ENCODE data around the gene GTF3C5. TPM values are rescaled to one million over a fixed set of nuclear protein-coding genes. Genes with fewer than 3 reads are reported as not detected.
"Not testable (repeated sequence)": the region's sequence is repeated elsewhere in the genome, so short reads cannot be mapped to it uniquely, and the experiment has no call there.

Gene GTF3C5
- total and polyA plus RNA-seq, 8 donors, result 17.4 to 68.5 (median 25.1) TPM

DNA sequence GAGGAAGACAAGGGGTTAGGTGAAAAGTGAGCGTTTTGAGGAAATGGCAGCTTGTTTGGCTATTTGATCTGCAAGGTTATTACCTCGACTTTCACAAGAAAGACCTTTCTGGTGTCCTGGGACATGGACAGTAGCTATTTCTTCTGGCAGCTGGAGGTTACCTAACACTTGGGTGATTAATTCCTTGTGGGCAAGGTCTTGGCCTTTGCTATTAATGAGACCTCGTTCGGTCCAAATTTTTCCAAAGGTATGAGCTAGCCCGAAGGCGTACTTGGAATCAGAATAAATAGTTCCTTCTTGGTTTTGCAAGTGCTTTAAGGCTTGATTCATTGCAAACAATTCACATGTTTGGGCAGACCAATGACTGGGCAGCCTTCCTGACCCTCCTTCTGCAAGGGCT, 4.9 kb downstream of the GTF3C5 start:
- Histone ChIP-seq H3K9me3 (no peaks in the 10 kb centered on the region), H3K27me3 (no peaks in the 10 kb centered on the region), H3K4me1 (peaks cover 9 to 15% (median 11%) of the 10 kb centered on the region in 3 donors), H3K4me3 (no peak overlapping the region), H3K36me3 (no peaks in the 10 kb centered on the region), H3K27ac (no peak overlapping the region)
- TF ChIP-seq, protein P1, sequence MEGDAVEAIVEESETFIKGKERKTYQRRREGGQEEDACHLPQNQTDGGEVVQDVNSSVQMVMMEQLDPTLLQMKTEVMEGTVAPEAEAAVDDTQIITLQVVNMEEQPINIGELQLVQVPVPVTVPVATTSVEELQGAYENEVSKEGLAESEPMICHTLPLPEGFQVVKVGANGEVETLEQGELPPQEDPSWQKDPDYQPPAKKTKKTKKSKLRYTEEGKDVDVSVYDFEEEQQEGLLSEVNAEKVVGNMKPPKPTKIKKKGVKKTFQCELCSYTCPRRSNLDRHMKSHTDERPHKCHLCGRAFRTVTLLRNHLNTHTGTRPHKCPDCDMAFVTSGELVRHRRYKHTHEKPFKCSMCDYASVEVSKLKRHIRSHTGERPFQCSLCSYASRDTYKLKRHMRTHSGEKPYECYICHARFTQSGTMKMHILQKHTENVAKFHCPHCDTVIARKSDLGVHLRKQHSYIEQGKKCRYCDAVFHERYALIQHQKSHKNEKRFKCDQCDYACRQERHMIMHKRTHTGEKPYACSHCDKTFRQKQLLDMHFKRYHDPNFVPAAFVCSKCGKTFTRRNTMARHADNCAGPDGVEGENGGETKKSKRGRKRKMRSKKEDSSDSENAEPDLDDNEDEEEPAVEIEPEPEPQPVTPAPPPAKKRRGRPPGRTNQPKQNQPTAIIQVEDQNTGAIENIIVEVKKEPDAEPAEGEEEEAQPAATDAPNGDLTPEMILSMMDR (IDR thresholded peaks at IDR 0.05), result no peak
- 59 to 72% methylated on average over 6 of the region's 6 CpGs for WGBS, 2 donors
- ATAC-seq, result no peak
- intact Hi-C loops (cut with DNase I), result no loop called here
- no peak for DNase-seq
- FAIRE-seq, result no peak

DNA sequence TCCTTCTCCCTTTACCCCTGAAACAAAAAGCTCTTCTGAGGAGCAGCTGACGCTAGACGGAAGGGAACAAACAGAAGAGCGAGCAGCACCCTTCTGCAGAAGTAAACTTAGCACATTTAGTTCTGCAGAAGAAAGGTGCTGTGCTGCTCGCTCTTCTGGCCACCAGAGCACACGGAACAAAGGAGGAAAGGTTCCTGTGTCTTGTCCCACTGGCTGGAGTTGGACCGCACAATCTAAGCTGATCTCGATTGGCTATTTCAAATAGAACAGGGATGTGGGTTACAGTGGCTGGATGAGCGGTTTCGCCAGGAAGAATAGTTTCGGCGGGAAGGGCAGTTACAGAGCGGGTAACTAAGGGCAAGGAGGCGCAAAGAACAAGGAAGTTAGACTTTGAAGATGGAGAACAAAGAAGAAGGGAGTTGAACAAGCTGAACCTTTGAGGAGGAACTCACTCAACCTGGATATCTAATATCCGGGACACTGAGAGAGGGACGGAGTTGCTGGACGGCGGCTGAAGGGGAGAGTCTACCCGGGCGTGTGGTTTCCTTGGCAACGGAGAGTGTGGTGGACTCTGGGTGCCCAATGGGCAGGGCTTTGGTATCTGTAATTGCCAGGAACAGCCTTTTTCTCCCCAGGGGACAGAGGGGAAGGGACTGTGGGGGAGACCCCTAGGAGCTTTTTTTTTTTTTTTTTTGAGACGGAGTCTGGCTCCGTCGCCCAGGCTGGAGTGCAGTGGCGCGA, 7.1 kb downstream of the GTF3C5 start:
- intact Hi-C loops (cut with DNase I), result no loop called here
- DNase-seq, result peak in 1 of 6 donors; percentile 30
- ATAC-seq, result no peak
- FAIRE-seq, result no peak
- no peaks in the 10 kb centered on the region for H3K27me3 ChIP-seq
- H3K4me1 ChIP-seq, result no peaks in the 10 kb centered on the region
- TF ChIP-seq, protein P1 (IDR thresholded peaks at IDR 0.05), result no peak
- WGBS, 2 donors, result 90 to 95% methylated on average over 25 of the region's 25 CpGs
- no peaks in the 10 kb centered on the region for H3K9me3 ChIP-seq
- peaks cover 0 to 10% (median 5%) of the 10 kb centered on the region in 3 donors for H3K36me3 ChIP-seq
- no peak overlapping the region for H3K27ac ChIP-seq
- H3K4me3 ChIP-seq, result no peak overlapping the region

DNA sequence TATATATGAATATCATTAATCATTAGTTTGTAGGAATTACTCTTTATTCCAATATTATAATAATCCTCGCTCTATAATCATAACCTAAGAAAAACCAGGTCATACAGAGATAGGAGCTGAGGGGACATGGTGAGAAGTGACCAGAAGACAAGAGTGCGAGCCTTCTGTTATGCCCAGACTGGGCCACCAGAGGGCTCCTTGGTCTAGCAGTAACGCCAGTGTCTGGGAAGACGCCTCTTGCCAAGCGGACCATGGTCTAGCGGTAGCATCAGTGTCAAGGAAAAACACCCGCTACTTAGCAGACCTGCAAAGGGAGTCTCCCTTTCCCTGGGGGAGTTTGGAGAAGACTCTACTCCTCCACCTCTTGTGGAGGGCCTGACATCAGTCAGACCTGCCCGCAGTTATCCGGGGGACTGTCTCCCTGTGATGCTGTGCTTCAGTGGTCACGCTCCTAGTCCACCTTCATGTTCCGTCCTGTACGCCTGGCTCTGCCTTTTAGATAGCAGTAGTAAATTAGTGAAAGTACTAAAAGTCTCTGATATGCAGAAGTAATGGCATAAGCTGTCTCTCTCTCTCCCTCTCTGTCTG, 10.2 kb downstream of the GTF3C5 start:
- WGBS, 2 donors, result 74 to 75% methylated on average over 12 of the region's 12 CpGs
- intact Hi-C loops (cut with DNase I), result loop anchor here in 2 of 3 donors (5.0 to 10.0 kb wide), 4 partner anchors 61 to 314 kb away; partner anchors contain the start of genes SURF1 (in 1 of the 2) and SURF2 (in 1 of the 2)
- not testable (repeated sequence) for FAIRE-seq, H3K4me3 ChIP-seq, H3K9me3 ChIP-seq, ATAC-seq, H3K27ac ChIP-seq, H3K27me3 ChIP-seq, H3K4me1 ChIP-seq
- peak in 5 of 6 donors; percentile 49 to 80 (median 75) for DNase-seq
- TF ChIP-seq, protein P1 (IDR thresholded peaks at IDR 0.05), result peak; percentile 21 to 41 (median 33)
- peaks cover 0 to 23% (median 14%) of the 10 kb centered on the region in 3 donors for H3K36me3 ChIP-seq

DNA sequence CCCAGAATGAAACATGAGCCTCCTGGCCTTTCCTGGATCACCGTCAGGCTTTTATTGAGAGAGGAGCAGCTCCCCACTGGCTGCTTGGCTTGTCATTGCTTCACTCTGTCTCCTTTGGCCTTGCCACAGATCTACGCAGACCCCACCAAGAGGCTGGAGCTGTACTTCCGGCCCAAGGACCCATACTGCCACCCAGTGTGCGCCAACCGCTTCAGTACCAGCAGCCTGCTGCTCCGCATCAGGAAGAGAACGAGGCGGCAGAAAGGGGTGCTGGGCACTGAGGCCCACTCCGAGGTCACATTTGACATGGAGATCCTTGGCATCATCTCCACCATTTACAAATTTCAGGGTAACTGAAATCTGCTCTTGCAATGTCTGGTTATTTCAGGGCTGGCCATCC, 11.2 kb downstream of the GTF3C5 start:
- TF ChIP-seq, protein P1 (IDR thresholded peaks at IDR 0.05), result no peak
- intact Hi-C loops (cut with DNase I), result loop anchor here in 2 of 3 donors (5.0 to 10.0 kb wide), 4 partner anchors 60 to 313 kb away; partner anchors contain the start of genes SURF1 (in 1 of the 2) and SURF2 (in 1 of the 2)
- 94 to 95% methylated on average over 9 of the region's 9 CpGs for WGBS, 2 donors
- H3K4me1 ChIP-seq, result peaks cover 0 to 7% (median 5%) of the 10 kb centered on the region in 3 donors
- ATAC-seq (no peak), DNase-seq (peak in 2 of 6 donors; percentile 25 to 60), FAIRE-seq (no peak)
- no peak overlapping the region for H3K27ac ChIP-seq
- peaks cover 0 to 23% (median 14%) of the 10 kb centered on the region in 3 donors for H3K36me3 ChIP-seq
- no peaks in the 10 kb centered on the region for H3K27me3 ChIP-seq
- H3K4me3 ChIP-seq, result no peak overlapping the region
- H3K9me3 ChIP-seq, result no peaks in the 10 kb centered on the region

All from pancreas (tissue), 10 donors.